OCI-LY1 (cell line): ENCODE data around the gene AMIGO1.

Experiments used
- CTCF ChIP-seq: fragments of 200-600 bp; sonication (generic), shearing (Covaris generic); IDR thresholded peaks from 2 replicates; pipeline ENCODE4 v1.5.1; 2017; ENCODE audit warnings: mild to moderate bottlenecking, antibody characterized with exemption, low read length, moderate library complexity, mixed read lengths
- EZH2 ChIP-seq: fragments of 200-600 bp; sonication (generic), shearing (Covaris generic); IDR thresholded peaks from 2 replicates; pipeline ENCODE4 v1.8.0; 2017; ENCODE audit warnings: borderline replicate concordance, mixed run types, mild to moderate bottlenecking, antibody characterized with exemption, low read length, moderate library complexity, mixed read lengths

- TF ChIP-seq CTCF (no peak), EZH2 (no peak)
These were observed 24.9 kb upstream of the AMIGO1 start for GRCh38 chr1:109534307-109534858.
